HepG2 (cell line): ENCODE results near the gene PTAR1. TPM values are rescaled to one million over a fixed set of nuclear protein-coding genes. Genes with fewer than 3 reads are reported as not detected.

Experiments
- ATAC-seq: fragments of 200-7000 bp; cut with Tn5 transposase; 3 replicates; pipeline ENCODE4 v1.9.1; 2020; ENCODE audit warnings: mild to moderate bottlenecking, moderate library complexity
- BruUV-seq: library from RNA; stranded (reverse); fragments of 400-500 nt; replicated peaks from 2 replicates; lab custom pipeline; 2021; lab: Mats Ljungman, UMichigan
- CTCF ChIA-PET: fragments of 300-600 bp; formaldehyde crosslinking; extraction: SDS; loops from one replicate; lab custom pipeline; 2021; ENCODE audit warnings: low total read pairs, inconsistent platforms, low intra/inter-chr PET ratio; lab: Yijun Ruan, JAX
- POLR2A ChIA-PET: fragments of 350-600 bp; sonication (Branson Sonifier 250); formaldehyde crosslinking; loops from one replicate; lab custom pipeline; 2020; ENCODE audit warnings: antibody characterized with exemption, inconsistent platforms; lab: Yijun Ruan, JAX
- DNase-seq: peaks from one replicate; pipeline ENCODE4 v3.0.0-alpha.2; 2015; ENCODE audit warnings: low spot score
- FAIRE-seq: peaks from 3 replicates; lab custom pipeline; 2011; peaks lifted over from hg19 to GRCh38; lab: Jason Lieb, UNC
- H2AFZ ChIP-seq: one replicate; pipeline ENCODE4 v1.6.1; 2011; ENCODE audit warnings: low read length, inconsistent platforms
- H3K27ac ChIP-seq: fragments of 300-600 bp; 3 replicates; pipeline ENCODE4 v1.8.0; 2011; ENCODE audit warnings: mixed run types, mild to moderate bottlenecking, mixed read lengths, low read length, inconsistent platforms; ENCODE audit not compliant: insufficient read depth; ENCODE audit errors: extremely low read length
- H3K27me3 ChIP-seq, 2 experiments: fragments of 200-600 bp in 1 of 2; 2 replicates in 1 of 2; 3 replicates in 1 of 2; pipeline versions ENCODE4 v1.6.0 to v1.8.0; 2011; ENCODE audit warnings: low read length in 2 of 2, mild to moderate bottlenecking in 2 of 2, moderate library complexity in 2 of 2, inconsistent platforms in 1 of 2; ENCODE audit not compliant: insufficient read depth in 2 of 2, control insufficient read depth in 1 of 2
- H3K36me3 ChIP-seq, 2 experiments: fragments of 200-600 bp in 1 of 2; replicated peaks in 1 of 2; 2 replicates in 1 of 2; 3 replicates in 1 of 2; pipeline versions ENCODE4 v1.5.1 to v1.8.0; 2011; ENCODE audit warnings: low read length in 2 of 2, inconsistent platforms in 1 of 2; ENCODE audit not compliant: insufficient read depth in 2 of 2, control insufficient read depth in 1 of 2
- H3K4me1 ChIP-seq: 2 replicates; pipeline ENCODE4 v1.5.1; 2012; ENCODE audit warnings: low read length, inconsistent platforms; ENCODE audit not compliant: insufficient read depth
- H3K4me2 ChIP-seq: 2 replicates; pipeline ENCODE4 v1.6.0; 2011; ENCODE audit warnings: low read depth, low read length, inconsistent platforms
- H3K4me3 ChIP-seq, 3 experiments: fragments of 200-600 bp in 1 of 3; sonication (generic), shearing (Covaris generic) in 1 of 3; replicated peaks in 1 of 3; 2 replicates each; pipeline ENCODE4 v1.5.1; 2011 to 2016; ENCODE audit warnings: low read length in 3 of 3, inconsistent platforms in 2 of 3, low read depth in 2 of 3, mild to moderate bottlenecking in 2 of 3, control low read depth in 1 of 3, mixed read lengths in 1 of 3; ENCODE audit not compliant: insufficient read depth in 1 of 3
- H3K79me2 ChIP-seq: one replicate; pipeline ENCODE4 v1.6.1; 2011; ENCODE audit warnings: low read length, inconsistent platforms; ENCODE audit not compliant: insufficient read depth
- H3K9ac ChIP-seq: 2 replicates; pipeline ENCODE4 v1.6.0; 2011; ENCODE audit warnings: mild to moderate bottlenecking, low read depth, low read length, inconsistent platforms; ENCODE audit not compliant: insufficient read depth
- H3K9me3 ChIP-seq: 2 replicates; pipeline ENCODE4 v1.5.1; 2012; ENCODE audit warnings: mild to moderate bottlenecking, low read length
- H4K20me1 ChIP-seq: 2 replicates; pipeline ENCODE4 v1.6.0; 2011; ENCODE audit warnings: inconsistent platforms, mild to moderate bottlenecking, low read length, moderate library complexity; ENCODE audit not compliant: insufficient read depth
- AGO1 ChIP-seq: fragments of 200-400 bp; formaldehyde crosslinking; IDR thresholded peaks from 2 replicates; pipeline ENCODE4 v1.6.1; 2017; ENCODE audit warnings: mild to moderate bottlenecking, low read depth, low read length, moderate library complexity; ENCODE audit not compliant: poor library complexity, severe bottlenecking
- CAMTA2 ChIP-seq: sonication (generic); formaldehyde crosslinking; IDR thresholded peaks from 2 replicates; pipeline ENCODE4 v1.4.0; 2020; ENCODE audit warnings: mild to moderate bottlenecking, missing genetic modification reagents, borderline replicate concordance
- HNRNPK ChIP-seq: fragments of 200-400 bp; formaldehyde crosslinking; IDR thresholded peaks from 2 replicates; pipeline ENCODE4 v1.6.1; 2018; ENCODE audit warnings: low read length, low read depth, moderate library complexity, mild to moderate bottlenecking; ENCODE audit not compliant: poor library complexity, severe bottlenecking
- RAD51 ChIP-seq: fragments of 450-650 bp; IDR thresholded peaks from 2 replicates; pipeline ENCODE4 v1.6.1; 2016; ENCODE audit warnings: borderline replicate concordance
- YY1 ChIP-seq: IDR thresholded peaks from 2 replicates; pipeline ENCODE4 v1.6.1; 2011; ENCODE audit warnings: low read length, low read depth, moderate library complexity, mild to moderate bottlenecking; ENCODE audit not compliant: insufficient read depth, insufficient replicate concordance
- ZNF230 ChIP-seq: sonication (generic); formaldehyde crosslinking; IDR thresholded peaks from 2 replicates; pipeline ENCODE4 v1.4.0; 2020; ENCODE audit warnings: mild to moderate bottlenecking, missing genetic modification reagents
- ZNF564 ChIP-seq: sonication (generic); formaldehyde crosslinking; IDR thresholded peaks from 2 replicates; pipeline ENCODE4 v1.8.1; 2023; ENCODE audit warnings: mild to moderate bottlenecking, missing genetic modification reagents
- ZNF567 ChIP-seq: sonication (generic); formaldehyde crosslinking; IDR thresholded peaks from 2 replicates; pipeline ENCODE4 v1.8.1; 2023; ENCODE audit warnings: mild to moderate bottlenecking, missing genetic modification reagents, borderline replicate concordance
- ZNF883 ChIP-seq: sonication (generic); formaldehyde crosslinking; IDR thresholded peaks from 2 replicates; pipeline ENCODE4 v1.5.1; 2020; ENCODE audit warnings: mild to moderate bottlenecking, missing genetic modification reagents; ENCODE audit errors: not compliant biosample characterization
- WGBS: methylation state at CpG from one replicate; pipeline ENCODE4 v1.1.6; 2017; ENCODE audit warnings: low lambda C conversion rate; 5-methylcytosine and 5-hydroxymethylcytosine counted together
- in situ Hi-C: cut with HindIII; loops from 2 replicates; pipeline ENCODE4 v1.10.0; 2017; ENCODE audit warnings: low pct_unique_long_range_greater_than_20kb; ENCODE audit not compliant: extremely low pct_ligation_motif_present
- intact Hi-C: fragments of 100-400 bp; cut with micrococcal nuclease; formaldehyde crosslinking; loops from one replicate; pipeline ENCODE4 v1.10.0; 2022; ENCODE audit not compliant: unreplicated experiment
- polyA plus RNA-seq, 8 experiments: library from polyadenylated mRNA; depleted of rRNA in 3 of 8; stranded (reverse) in 7 of 8; unstranded in 1 of 8; fragments of >200 nt; fragmentation: Illumina TruSeq in 4 of 8; extraction: Trizol in 4 of 8; gene quantifications; 2 replicates each; pipeline versions ENCODE4 v1.2.1 to v1.2.3, GENCODE V29; 2011 to 2016; ENCODE audit warnings: low read depth in 4 of 8, missing spikeins in 1 of 8, mixed read lengths in 1 of 8; ENCODE audit not compliant: insufficient read depth in 1 of 8
- total RNA-seq, 5 experiments: library from RNA; depleted of rRNA; stranded (reverse); fragments of >200 nt; fragmentation: Illumina TruSeq; extraction: Trizol; gene quantifications; 2 replicates each; pipeline ENCODE4 v1.2.3, GENCODE V29; 2016; ENCODE audit warnings: low read depth in 1 of 5
- TF ChIP-seq, protein P1 (sequence below): sonication (generic); formaldehyde crosslinking; IDR thresholded peaks from 2 replicates; pipeline ENCODE4 v1.4.0; 2020; ENCODE audit warnings: missing genetic modification reagents
- TF ChIP-seq, protein P2 (sequence below): sonication (generic); formaldehyde crosslinking; IDR thresholded peaks from 2 replicates; pipeline ENCODE4 v1.4.0; 2020; ENCODE audit warnings: missing genetic modification reagents
- TF ChIP-seq, protein P3 (sequence below), 2 experiments: sonication (generic) in 1 of 2; formaldehyde crosslinking in 1 of 2; IDR thresholded peaks; 2 replicates each; pipeline versions ENCODE4 v1.4.0 to v1.6.1; 2018 to 2020; ENCODE audit warnings: missing genetic modification reagents in 2 of 2, borderline replicate concordance in 1 of 2, low read depth in 1 of 2, mild to moderate bottlenecking in 1 of 2, missing biosample characterization in 1 of 2
- TF ChIP-seq, protein P4 (sequence below): IDR thresholded peaks from 2 replicates; pipeline ENCODE4 v1.6.1; 2016; ENCODE audit warnings: missing genetic modification reagents, missing compliant biosample characterization

Gene PTAR1
- total and polyA plus RNA-seq, 2 of the 13 experiments (the other 11 are each of a cell fraction or from before 2014, with no cell fraction given) = 26.5 to 42.1 TPM

DNA sequence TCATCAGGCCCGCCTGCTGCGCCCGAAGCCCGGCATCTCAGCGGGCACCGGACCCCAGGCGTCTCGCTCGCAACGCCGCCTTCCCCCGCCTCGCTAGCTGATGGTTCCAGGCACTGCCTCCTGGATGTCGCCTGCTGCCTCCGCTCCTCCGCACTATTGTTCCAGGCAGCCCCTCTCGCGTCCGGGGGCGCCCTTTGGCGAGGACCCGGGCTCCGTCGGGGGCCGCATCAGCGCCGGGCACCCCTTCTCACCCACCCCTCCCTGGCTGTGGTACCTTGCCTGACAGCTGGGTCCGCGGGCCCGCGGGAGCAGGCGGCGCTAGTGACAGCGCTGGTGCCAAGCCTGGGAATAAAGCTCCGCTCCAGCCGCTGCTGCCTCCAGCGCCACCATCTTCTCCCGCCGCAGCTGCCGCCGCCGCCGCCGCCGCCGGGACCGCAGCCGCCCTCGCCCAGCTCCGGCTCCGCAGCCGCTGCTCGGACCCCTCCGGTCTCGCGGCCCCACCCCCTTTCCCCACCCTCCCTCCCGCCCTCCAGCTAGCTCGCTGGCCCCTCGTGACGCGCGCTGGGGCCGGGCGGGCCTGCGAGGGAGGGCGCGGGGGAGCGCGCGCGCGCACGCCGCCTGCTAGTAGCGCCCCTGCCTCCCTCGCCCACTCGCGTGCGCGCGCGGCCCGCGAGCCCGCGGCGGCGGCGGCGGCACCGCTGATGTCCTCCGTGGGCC, 87.8 kb downstream of the PTAR1 start, which contains the start of gene APBA1:
Gene APBA1, minus strand, starts transcription at position 493 of the 717 bp plus-strand sequence.
- POLR2A ChIA-PET = interaction anchor here (1.0 kb wide), 1 partner anchor 76 kb away, joined by 3 read pairs; no protein-coding TSS in a partner anchor
- intact Hi-C loops = loop anchor here (2.0 to 10.0 kb wide), 3 partner anchors 75 to 247 kb away; partner anchors contain the start of gene CFAP95
- peak within 1 kb of the TSS; percentile 57 to 68 (median 59) for H3K4me3 ChIP-seq

More for the DNA sequence above, 87.8 kb downstream of the PTAR1 start, which contains the start of gene APBA1:
- no peaks in the 10 kb centered on the region for H3K9me3 ChIP-seq
- H3K4me1 ChIP-seq = no peaks in the 10 kb centered on the region
- H4K20me1 ChIP-seq = no peaks in the 10 kb centered on the region
- TF ChIP-seq ZNF230 (CRISPR knock-in tag) (no peak), YY1 (peak; percentile 20), ZNF883 (CRISPR knock-in tag) (peak; percentile 34), HNRNPK (peak; percentile 88), ZNF567 (no peak), AGO1 (no peak), CAMTA2 (CRISPR knock-in tag) (no peak), RAD51 (no peak), ZNF564 (CRISPR knock-in tag) (no peak)
- TF ChIP-seq, protein P1, sequence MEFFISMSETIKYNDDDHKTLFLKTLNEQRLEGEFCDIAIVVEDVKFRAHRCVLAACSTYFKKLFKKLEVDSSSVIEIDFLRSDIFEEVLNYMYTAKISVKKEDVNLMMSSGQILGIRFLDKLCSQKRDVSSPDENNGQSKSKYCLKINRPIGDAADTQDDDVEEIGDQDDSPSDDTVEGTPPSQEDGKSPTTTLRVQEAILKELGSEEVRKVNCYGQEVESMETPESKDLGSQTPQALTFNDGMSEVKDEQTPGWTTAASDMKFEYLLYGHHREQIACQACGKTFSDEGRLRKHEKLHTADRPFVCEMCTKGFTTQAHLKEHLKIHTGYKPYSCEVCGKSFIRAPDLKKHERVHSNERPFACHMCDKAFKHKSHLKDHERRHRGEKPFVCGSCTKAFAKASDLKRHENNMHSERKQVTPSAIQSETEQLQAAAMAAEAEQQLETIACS (CRISPR knock-in tag) = peak; percentile 10; the same call in 1 of the 2 replicates
- TF ChIP-seq, protein P2, sequence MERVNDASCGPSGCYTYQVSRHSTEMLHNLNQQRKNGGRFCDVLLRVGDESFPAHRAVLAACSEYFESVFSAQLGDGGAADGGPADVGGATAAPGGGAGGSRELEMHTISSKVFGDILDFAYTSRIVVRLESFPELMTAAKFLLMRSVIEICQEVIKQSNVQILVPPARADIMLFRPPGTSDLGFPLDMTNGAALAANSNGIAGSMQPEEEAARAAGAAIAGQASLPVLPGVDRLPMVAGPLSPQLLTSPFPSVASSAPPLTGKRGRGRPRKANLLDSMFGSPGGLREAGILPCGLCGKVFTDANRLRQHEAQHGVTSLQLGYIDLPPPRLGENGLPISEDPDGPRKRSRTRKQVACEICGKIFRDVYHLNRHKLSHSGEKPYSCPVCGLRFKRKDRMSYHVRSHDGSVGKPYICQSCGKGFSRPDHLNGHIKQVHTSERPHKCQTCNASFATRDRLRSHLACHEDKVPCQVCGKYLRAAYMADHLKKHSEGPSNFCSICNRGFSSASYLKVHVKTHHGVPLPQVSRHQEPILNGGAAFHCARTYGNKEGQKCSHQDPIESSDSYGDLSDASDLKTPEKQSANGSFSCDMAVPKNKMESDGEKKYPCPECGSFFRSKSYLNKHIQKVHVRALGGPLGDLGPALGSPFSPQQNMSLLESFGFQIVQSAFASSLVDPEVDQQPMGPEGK (CRISPR knock-in tag) = 0 out of 2 replicates have a peak, but pooled peaks have one; percentile 16
- TF ChIP-seq, protein P3, sequence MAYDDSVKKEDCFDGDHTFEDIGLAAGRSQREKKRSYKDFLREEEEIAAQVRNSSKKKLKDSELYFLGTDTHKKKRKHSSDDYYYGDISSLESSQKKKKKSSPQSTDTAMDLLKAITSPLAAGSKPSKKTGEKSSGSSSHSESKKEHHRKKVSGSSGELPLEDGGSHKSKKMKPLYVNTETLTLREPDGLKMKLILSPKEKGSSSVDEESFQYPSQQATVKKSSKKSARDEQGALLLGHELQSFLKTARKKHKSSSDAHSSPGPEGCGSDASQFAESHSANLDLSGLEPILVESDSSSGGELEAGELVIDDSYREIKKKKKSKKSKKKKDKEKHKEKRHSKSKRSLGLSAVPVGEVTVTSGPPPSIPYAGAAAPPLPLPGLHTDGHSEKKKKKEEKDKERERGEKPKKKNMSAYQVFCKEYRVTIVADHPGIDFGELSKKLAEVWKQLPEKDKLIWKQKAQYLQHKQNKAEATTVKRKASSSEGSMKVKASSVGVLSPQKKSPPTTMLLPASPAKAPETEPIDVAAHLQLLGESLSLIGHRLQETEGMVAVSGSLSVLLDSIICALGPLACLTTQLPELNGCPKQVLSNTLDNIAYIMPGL (CRISPR knock-in tag; IDR thresholded peaks at IDR 0.05; ENCODE audit: borderline replicate concordance in 1 of 2, low read depth in 1 of 2) = no peak
- TF ChIP-seq, protein P4, sequence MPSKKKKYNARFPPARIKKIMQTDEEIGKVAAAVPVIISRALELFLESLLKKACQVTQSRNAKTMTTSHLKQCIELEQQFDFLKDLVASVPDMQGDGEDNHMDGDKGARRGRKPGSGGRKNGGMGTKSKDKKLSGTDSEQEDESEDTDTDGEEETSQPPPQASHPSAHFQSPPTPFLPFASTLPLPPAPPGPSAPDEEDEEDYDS = no peak
- H3K27ac ChIP-seq = no peak within 1 kb of the TSS
- H3K79me2 ChIP-seq = no peaks in the 10 kb centered on the region
- H3K36me3 ChIP-seq = no peaks in the 10 kb centered on the region
- DNase-seq (no peak), ATAC-seq (peak; percentile 67), FAIRE-seq (no peak)
- peak within 1 kb of the TSS; percentile 95 for H3K4me2 ChIP-seq
- peak within 1 kb of the TSS; percentile 58 for H2AFZ ChIP-seq
- CTCF ChIA-PET = interaction anchor here (1.2 to 4.0 kb wide), 2 partner anchors 205 to 247 kb away, joined by 5 to 30 read pairs; no protein-coding TSS in a partner anchor
- 6% methylated on average over 47 of the region's 92 CpGs for WGBS
- BruUV-seq = no TSS peak
- in situ Hi-C loops = loop anchor here (10.0 kb wide), 1 partner anchor 203 kb away; no protein-coding TSS in a partner anchor
- H3K27me3 ChIP-seq = peaks cover 4 to 50% of the 10 kb centered on the region in 2 experiments
- H3K9ac ChIP-seq = no peak within 1 kb of the TSS; the same call in 1 of the 2 replicates
